ENCODE results near the gene RHBDF1. TPM values are rescaled to one million over a fixed set of nuclear protein-coding genes. Genes with fewer than 3 reads are reported as not detected.

Gene RHBDF1
- polyA plus RNA-seq, 2 of the 4 experiments (the other 2 are of a cell fraction), result 13.5 to 19.2 TPM

- no peak for TF ChIP-seq HMGXB4 (CRISPR knock-in tag; IDR thresholded peaks at IDR 0.05; ENCODE audit: borderline replicate concordance)
- no peak for TF ChIP-seq ELK1 (IDR thresholded peaks at IDR 0.05; ENCODE audit: low read depth, low read length)
- peak; percentile 42 for TF ChIP-seq USF2 (IDR thresholded peaks at IDR 0.05)
- TF ChIP-seq CHD2 (IDR thresholded peaks at IDR 0.05; ENCODE audit: low read length, partially characterized antibody), result no peak
- TF ChIP-seq ZNF302 (CRISPR knock-in tag; IDR thresholded peaks at IDR 0.05), result no peak
- no peak for TF ChIP-seq RCOR1 (IDR thresholded peaks at IDR 0.05; ENCODE audit: low read depth, low read length)
- no peak for TF ChIP-seq CBX8 (IDR thresholded peaks at IDR 0.05)
- TF ChIP-seq KDM1A (IDR thresholded peaks at IDR 0.05; ENCODE audit: low read depth), result no peak
- TF ChIP-seq BCL3 (IDR thresholded peaks at IDR 0.05), result peak; percentile 72; the same call in 1 of the 3 replicates
- TF ChIP-seq E2F6 (IDR thresholded peaks at IDR 0.05; ENCODE audit: borderline replicate concordance, low read depth), result peak; percentile 73; the same call in 1 of the 2 replicates
- TF ChIP-seq ESRRA (IDR thresholded peaks at IDR 0.05; ENCODE audit: borderline replicate concordance, low read length), result no peak
- no peak for TF ChIP-seq ZC3H11A (IDR thresholded peaks at IDR 0.05)
- no peak for TF ChIP-seq TFCP2L1 (CRISPR knock-in tag; IDR thresholded peaks at IDR 0.05)
These were observed 5.5 kb upstream of the RHBDF1 start, which contains the start of gene MPG (continued) for GRCh38 chr16:77807-78443.

- CTCF ChIA-PET, result interaction anchor here (0.6 to 30.3 kb wide), 8 partner anchors 8 to 285 kb away, joined by 3 to 718 read pairs (median 5); partner anchors contain the start of genes HBQ1, MPG and RHBDF1
- FAIRE-seq (no peak), DNase-seq (ENCODE audit: low read depth in 1 of 2, low spot score in 1 of 2) (peak; percentile 59 to 73), ATAC-seq (peak; percentile 35 to 59)
- POLR2A ChIA-PET, result interaction anchor here (0.6 to 1.6 kb wide), 3 partner anchors 12 to 24 kb away, joined by 3 to 8 read pairs (median 6); partner anchors contain the start of genes POLR3K and SNRNP25
- whole genome bisulfite sequencing (ENCODE audit: missing lambda C conversion rate), result 55% methylated on average over 15 of the region's 31 CpGs
- Histone ChIP-seq H3K27ac (peak overlapping the region; percentile 97 to 98), H3K9me3 (no peaks in the 10 kb centered on the region), H3K4me1 (peaks cover 34% of the 10 kb centered on the region), H3K4me3 (peak overlapping the region; percentile 94), H3K4me2 (peak overlapping the region; percentile 100)
- TF ChIP-seq HMGXB4 (CRISPR knock-in tag; IDR thresholded peaks at IDR 0.05; ENCODE audit: borderline replicate concordance) (no peak), KDM5A (IDR thresholded peaks at IDR 0.05) (no peak), CBX8 (IDR thresholded peaks at IDR 0.05) (no peak), ZC3H11A (IDR thresholded peaks at IDR 0.05) (no peak), GATA3 (IDR thresholded peaks at IDR 0.05; ENCODE audit: borderline replicate concordance) (no peak), POLR2A (IDR thresholded peaks at IDR 0.05; ENCODE audit: low read length) (peak; percentile 33; the same call in 1 of the 2 replicates), SMC3 (IDR thresholded peaks at IDR 0.05) (no peak), EP300 (IDR thresholded peaks at IDR 0.05) (no peak)
These were observed 4.9 kb upstream of the RHBDF1 start for GRCh38 chr16:77273-77806.
